ENCODE measurements around the gene ITIH5. TPM values are rescaled to one million over a fixed set of nuclear protein-coding genes. Genes with fewer than 3 reads are reported as not detected.

The ITIH5 gene
- total RNA-seq, 1 donor from 2014 or later = 0.29 TPM

- no peaks in the 10 kb centered on the region for H3K27me3 Mint-ChIP-seq (ENCODE audit: unreplicated experiment)
- H3K4me3 Mint-ChIP-seq (ENCODE audit: unreplicated experiment) = no peak overlapping the region
- no peak overlapping the region for H3K27ac Mint-ChIP-seq (ENCODE audit: unreplicated experiment)
- DNase-seq = no peak
- H3K36me3 Mint-ChIP-seq (ENCODE audit: unreplicated experiment) = no peaks in the 10 kb centered on the region
- H3K9me3 Mint-ChIP-seq (ENCODE audit: unreplicated experiment) = no peaks in the 10 kb centered on the region
- H3K4me1 Mint-ChIP-seq (ENCODE audit: low read depth, unreplicated experiment) = peaks cover 5% of the 10 kb centered on the region
- no peak for TF ChIP-seq CTCF (IDR thresholded peaks at IDR 0.05; ENCODE audit: partially characterized antibody, unreplicated experiment)
Observed at GRCh38 chr10:7545792-7546191, 121.0 kb downstream of the ITIH5 start.

- Mint-ChIP-seq H3K4me1 (ENCODE audit: low read depth, unreplicated experiment) (peaks cover 5% of the 10 kb centered on the region), H3K27me3 (ENCODE audit: unreplicated experiment) (no peaks in the 10 kb centered on the region), H3K27ac (ENCODE audit: unreplicated experiment) (no peak overlapping the region)
Observed at GRCh38 chr10:7545261-7545660, 121.5 kb downstream of the ITIH5 start.

GRCh38 chr10:7544203-7544602 lies 122.6 kb downstream of the ITIH5 start:
- peaks cover 5% of the 10 kb centered on the region for H3K4me1 Mint-ChIP-seq (ENCODE audit: low read depth, unreplicated experiment)
- H3K36me3 Mint-ChIP-seq (ENCODE audit: unreplicated experiment) = no peaks in the 10 kb centered on the region
- no peaks in the 10 kb centered on the region for H3K27me3 Mint-ChIP-seq (ENCODE audit: unreplicated experiment)
- DNase-seq = no peak
- no peaks in the 10 kb centered on the region for H3K9me3 Mint-ChIP-seq (ENCODE audit: unreplicated experiment)
- no peak for TF ChIP-seq CTCF (IDR thresholded peaks at IDR 0.05; ENCODE audit: partially characterized antibody, unreplicated experiment)
- H3K4me3 Mint-ChIP-seq (ENCODE audit: unreplicated experiment) = no peak overlapping the region
- no peak overlapping the region for H3K27ac Mint-ChIP-seq (ENCODE audit: unreplicated experiment)

More at GRCh38 chr10:7545261-7545660, 121.5 kb downstream of the ITIH5 start:
- no peaks in the 10 kb centered on the region for H3K36me3 Mint-ChIP-seq (ENCODE audit: unreplicated experiment)
- DNase-seq = no peak
- no peak for TF ChIP-seq CTCF (IDR thresholded peaks at IDR 0.05; ENCODE audit: partially characterized antibody, unreplicated experiment)
- no peaks in the 10 kb centered on the region for H3K9me3 Mint-ChIP-seq (ENCODE audit: unreplicated experiment)
- no peak overlapping the region for H3K4me3 Mint-ChIP-seq (ENCODE audit: unreplicated experiment)

GRCh38 chr10:7542189-7542914 lies 124.4 kb downstream of the ITIH5 start:
- H3K9me3 Mint-ChIP-seq (ENCODE audit: unreplicated experiment) = peaks cover under 1% of the 10 kb centered on the region
- H3K27me3 Mint-ChIP-seq (ENCODE audit: unreplicated experiment) = no peaks in the 10 kb centered on the region
- H3K4me1 Mint-ChIP-seq (ENCODE audit: low read depth, unreplicated experiment) = peaks cover 5% of the 10 kb centered on the region
- no peak for TF ChIP-seq CTCF (IDR thresholded peaks at IDR 0.05; ENCODE audit: partially characterized antibody, unreplicated experiment)
- H3K27ac Mint-ChIP-seq (ENCODE audit: unreplicated experiment) = no peak overlapping the region
- DNase-seq = no peak
- H3K4me3 Mint-ChIP-seq (ENCODE audit: unreplicated experiment) = no peak overlapping the region
- no peaks in the 10 kb centered on the region for H3K36me3 Mint-ChIP-seq (ENCODE audit: unreplicated experiment)
